ENCODE results near the gene MPP3.

The MPP3 gene

GRCh38 chr17:43779145-43780125, 53.5 kb downstream of the MPP3 start:
- DNase-seq (ENCODE audit: insufficient read length, low spot score) (no peak), FAIRE-seq (no peak)
- TF ChIP-seq CTCF (IDR thresholded peaks at IDR 0.05; ENCODE audit: insufficient read depth, missing control alignments) = peak; percentile 16

GRCh38 chr17:43778337-43779144, 54.4 kb downstream of the MPP3 start, which contains the start of gene DUSP3:
DUSP3 (minus strand) TSS chr17:43778977; CDS start chr17:43778924, 53 bp downstream.
- no peak for TF ChIP-seq CTCF (IDR thresholded peaks at IDR 0.05; ENCODE audit: insufficient read depth, missing control alignments)
- FAIRE-seq (no peak), DNase-seq (ENCODE audit: insufficient read length, low spot score) (peak; percentile 86)

- DNase-seq (ENCODE audit: insufficient read length, low spot score) = no peak
- no peak for TF ChIP-seq CTCF (IDR thresholded peaks at IDR 0.05; ENCODE audit: insufficient read depth, missing control alignments)
- FAIRE-seq = no peak
Observed at GRCh38 chr17:43774304-43775250, 58.4 kb downstream of the MPP3 start.

DNA sequence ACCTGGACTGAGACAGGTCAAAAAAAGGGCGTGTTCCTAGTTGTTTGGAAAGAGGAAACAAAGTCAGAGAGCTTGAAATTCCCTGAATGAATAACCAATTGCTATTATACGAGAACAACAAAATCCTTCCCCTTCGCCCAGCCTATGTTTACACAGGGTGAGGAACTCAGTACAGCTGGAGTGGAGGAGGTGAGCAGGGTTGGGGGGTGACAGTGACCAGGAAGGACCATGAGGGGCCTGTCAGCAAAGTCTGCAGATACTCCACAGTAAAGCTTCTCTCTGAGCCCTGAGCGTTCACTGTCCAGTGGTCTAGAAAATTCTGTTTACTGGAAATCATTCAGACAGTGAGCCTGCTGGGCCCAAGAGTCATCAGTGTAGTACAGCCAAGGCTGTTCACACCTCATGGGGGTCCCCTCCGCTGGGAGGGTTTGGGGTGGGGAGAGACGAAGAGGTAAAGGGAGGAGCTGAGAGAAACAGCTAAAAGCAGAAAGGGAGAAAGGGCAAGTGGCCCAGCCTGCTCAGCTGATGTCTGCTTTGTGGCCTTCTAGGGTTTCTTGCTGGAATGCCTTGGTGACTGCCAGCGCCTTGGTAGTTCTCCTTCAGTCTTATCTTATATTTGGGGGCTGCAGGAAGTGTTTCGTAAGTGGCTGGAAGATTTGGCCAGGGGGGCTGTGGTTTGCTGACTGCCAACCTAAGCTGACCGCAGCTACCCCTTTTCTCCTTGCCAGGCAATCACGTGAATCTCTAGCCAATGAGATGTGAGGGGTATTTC, 59.9 kb downstream of the MPP3 start:
- no peak for TF ChIP-seq CTCF (IDR thresholded peaks at IDR 0.05; ENCODE audit: insufficient read depth, missing control alignments)
- no peak for DNase-seq (ENCODE audit: insufficient read length, low spot score)
- no peak for FAIRE-seq

DNA sequence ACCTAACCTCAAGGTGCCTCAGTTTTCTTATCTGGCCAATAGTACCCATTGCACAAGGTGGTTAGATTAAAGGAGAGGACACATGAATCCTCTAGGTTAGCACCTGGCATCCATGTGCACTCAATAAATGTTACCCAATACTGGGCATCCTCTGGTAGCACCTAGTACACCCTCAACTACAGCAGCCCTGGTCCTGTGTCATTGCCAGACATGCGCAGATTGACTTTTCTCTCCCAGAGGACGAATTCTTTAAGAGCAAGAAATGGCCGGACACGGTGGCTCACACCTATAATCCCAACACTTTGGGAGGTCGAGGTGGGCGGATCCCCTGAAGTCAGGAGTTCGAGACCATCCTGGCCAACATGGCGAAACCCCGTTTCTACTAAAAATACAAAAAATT, 61.5 kb downstream of the MPP3 start:
- no peak for DNase-seq (ENCODE audit: insufficient read length, low spot score)
- no peak for FAIRE-seq
- TF ChIP-seq CTCF (IDR thresholded peaks at IDR 0.05; ENCODE audit: insufficient read depth, missing control alignments) = no peak

- no peak for TF ChIP-seq CTCF (IDR thresholded peaks at IDR 0.05; ENCODE audit: insufficient read depth, missing control alignments)
- FAIRE-seq (no peak), DNase-seq (ENCODE audit: insufficient read length, low spot score) (no peak)
Observed at GRCh38 chr17:43770957-43771356, 62.0 kb downstream of the MPP3 start.
